Mesothelial cell of epicardium (in vitro differentiated cells): Measurements from ENCODE around the gene CT45A3. TPM values are rescaled to one million over a fixed set of nuclear protein-coding genes. Genes with fewer than 3 reads are reported as not detected.
A peak's percentile ranks its signal among the peaks of the same experiment; 100 is the strongest.
"Not testable (repeated sequence)": the region's sequence is repeated elsewhere in the genome, so short reads cannot be mapped to it uniquely, and the experiment has no call there.

ENCODE experiments used
- DNase-seq, 2 experiments: peaks; one replicate each; pipeline ENCODE4 v3.0.0; 2021; ENCODE audit warnings: low spot score in 2 of 2; ENCODE audit not compliant: unreplicated experiment in 2 of 2
- H3K27ac Mint-ChIP-seq: 2 replicates; pipeline ENCODE4 v1.8.0; 2021; ENCODE audit warnings: mixed read lengths
- H3K27me3 Mint-ChIP-seq: 2 replicates; pipeline ENCODE4 v1.8.0; 2021; ENCODE audit warnings: low read depth, mixed read lengths
- H3K36me3 Mint-ChIP-seq: 2 replicates; pipeline ENCODE4 v1.8.0; 2021; ENCODE audit warnings: mixed read lengths
- H3K4me1 Mint-ChIP-seq: 2 replicates; pipeline ENCODE4 v1.8.0; 2021; ENCODE audit warnings: mixed read lengths
- H3K4me3 Mint-ChIP-seq: 2 replicates; pipeline ENCODE4 v1.8.0; 2021; ENCODE audit warnings: mild to moderate bottlenecking, moderate library complexity, mixed read lengths
- H3K9me3 Mint-ChIP-seq: 2 replicates; pipeline ENCODE4 v1.8.0; 2021; ENCODE audit warnings: mixed read lengths
- CTCF ChIP-seq: fragments of 200-600 bp; sonication (generic); IDR thresholded peaks from one replicate; pipeline ENCODE4 v1.5.0; 2021; ENCODE audit warnings: antibody characterized with exemption; ENCODE audit not compliant: unreplicated experiment
- total RNA-seq: library from RNA; stranded (reverse); gene quantifications from 3 replicates; pipeline ENCODE4 v1.2.1, GENCODE V29; 2021

CT45A3 gene
- total RNA-seq, 1 donor from 2014 or later: not detected

DNA sequence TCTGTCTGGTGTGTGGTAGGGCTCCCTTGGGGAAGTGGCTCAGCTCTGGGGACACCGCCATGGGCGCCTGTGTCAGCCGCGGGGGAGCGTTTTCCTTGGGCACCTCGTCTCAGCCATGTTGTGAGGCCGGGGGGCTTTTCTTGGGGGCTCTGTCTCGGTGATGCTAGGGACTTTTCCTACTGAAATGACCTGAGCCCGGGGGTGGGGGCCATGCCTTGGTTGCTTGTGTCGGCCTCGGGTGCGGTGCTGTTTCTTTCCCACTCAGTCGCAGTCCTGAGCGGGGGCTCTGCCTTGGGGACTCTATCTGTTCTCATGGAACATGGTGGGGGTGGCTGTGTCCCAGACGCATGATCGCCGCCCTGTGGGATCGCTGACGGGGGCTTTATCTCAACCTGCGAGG lies 54.2 kb downstream of the CT45A3 start:
- Mint-ChIP-seq H3K36me3 (no peaks in the 10 kb centered on the region), H3K27me3 (no peaks in the 10 kb centered on the region), H3K27ac (no peak overlapping the region), H3K4me3 (no peak overlapping the region), H3K9me3 (peaks cover 35% of the 10 kb centered on the region), H3K4me1 (no peaks in the 10 kb centered on the region)
- no peak for TF ChIP-seq CTCF
- DNase-seq: no peak

- not testable (repeated sequence) for DNase-seq, H3K27ac Mint-ChIP-seq, H3K4me1 Mint-ChIP-seq, H3K4me3 Mint-ChIP-seq, H3K36me3 Mint-ChIP-seq, H3K27me3 Mint-ChIP-seq
- peaks cover 40% of the 10 kb centered on the region for H3K9me3 Mint-ChIP-seq
- TF ChIP-seq CTCF: peak; percentile 22
These were observed 54.8 kb downstream of the CT45A3 start, which contains the start of gene CT45A1 for GRCh38 chrX:135713183-135713689. TSS of gene CT45A1 (plus strand) at chrX:135713639. CDS start at chrX:135718941, 5,302 bp downstream.

Other genes with a start within 250 kb of the CT45A3 start
- gene INTS6L, start 247.5 kb downstream of the CT45A3 start, total RNA-seq: 31.7 to 32.9 TPM (median 32.6 TPM) in 3 replicates
- not detected in 3 replicates for gene CT45A1, start 54.6 kb downstream of the CT45A3 start, total RNA-seq
- gene CT45A5, start 17.3 kb upstream of the CT45A3 start, total RNA-seq: not detected in 3 replicates
- gene CT45A6, start 34.6 kb upstream of the CT45A3 start, total RNA-seq: not detected in 3 replicates
- gene CT45A2, start 51.8 kb upstream of the CT45A3 start, total RNA-seq: not detected in 3 replicates
- not detected in 3 replicates for gene CT45A7, start 69.1 kb upstream of the CT45A3 start, total RNA-seq
- not detected in 3 replicates for gene CT45A8, start 86.3 kb upstream of the CT45A3 start, total RNA-seq
- gene CT45A9, start 103.6 kb upstream of the CT45A3 start, total RNA-seq: not detected in 3 replicates
- gene CT45A10, start 125.3 kb upstream of the CT45A3 start, total RNA-seq: not detected in 3 replicates
- not detected in 3 replicates for gene SAGE1, start 125.5 kb upstream of the CT45A3 start, total RNA-seq
- 16.7 to 17.6 TPM (median 16.9 TPM) in 3 replicates for gene MMGT1, start 205.8 kb upstream of the CT45A3 start, total RNA-seq
- 14.1 to 16.5 TPM (median 14.6 TPM) in 3 replicates for gene SLC9A6, start 217.2 kb upstream of the CT45A3 start, total RNA-seq